HG03139 (cell line): Measurements from ENCODE around the gene FEV.
"Not testable (repeated sequence)": the region's sequence is repeated elsewhere in the genome, so short reads cannot be mapped to it uniquely, and the experiment has no call there.

ENCODE experiments used
- ATAC-seq: cut with Tn5 transposase; IDR thresholded peaks from one replicate; pipeline ENCODE4 v1.9.1; 2021; ENCODE audit not compliant: unreplicated experiment

FEV gene

GRCh38 chr2:218946621-218947020 lies 38.4 kb downstream of the FEV start:
- ATAC-seq, result no peak

DNA sequence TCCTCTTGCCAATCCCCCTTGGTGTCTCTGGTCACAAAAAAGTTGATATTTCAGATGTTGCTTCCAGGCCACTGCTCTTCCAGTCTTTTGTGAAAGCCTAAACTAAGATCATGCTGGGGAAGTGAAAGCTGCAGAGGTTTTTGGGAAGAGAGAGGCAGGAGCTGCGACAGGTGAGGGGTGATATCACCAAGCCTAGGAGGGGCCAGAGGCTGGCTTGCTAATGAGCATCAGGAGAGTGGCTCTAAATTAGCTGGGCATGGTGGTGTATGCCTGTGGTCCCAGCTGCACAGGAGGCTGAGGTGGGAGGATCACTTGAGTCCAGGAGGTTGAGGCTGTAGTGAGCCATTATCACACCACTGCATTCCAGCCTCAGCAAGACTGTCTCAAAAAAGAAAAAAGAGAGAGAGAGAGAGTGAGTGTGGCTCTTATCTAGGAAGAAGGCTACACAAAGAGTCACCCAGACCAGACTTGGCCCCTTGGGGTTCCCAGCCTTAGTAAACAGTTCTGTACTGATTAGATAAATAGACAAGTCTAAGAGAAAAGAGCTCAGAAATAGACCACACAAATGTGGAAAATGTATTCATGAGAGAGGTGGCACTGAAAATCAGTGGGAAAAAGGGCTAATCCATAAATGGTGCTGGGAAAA lies 40.1 kb downstream of the FEV start:
- ATAC-seq, result no peak

GRCh38 chr2:218931751-218932150 lies 53.2 kb downstream of the FEV start:
- ATAC-seq, result not testable (repeated sequence)
